Omental fat pad (tissue), 4 donors: ENCODE results near the gene DPYD. TPM values are rescaled to one million over a fixed set of nuclear protein-coding genes. Genes with fewer than 3 reads are reported as not detected.

Experiments
- ATAC-seq: fragments of 150-250 bp; one replicate; pipeline ENCODE4 v1.9.1; 2016; ENCODE audit warnings: mild to moderate bottlenecking, moderate library complexity; ENCODE audit not compliant: low FRiP score
- DNase-seq: peaks from one replicate; pipeline ENCODE4 v3.0.0-alpha.2; 2019; ENCODE audit warnings: low spot score
- CTCF ChIP-seq, 3 donors: fragments of 450-650 bp; IDR thresholded peaks; one replicate each; pipeline ENCODE4 v1.5.1; 2016 to 2017; ENCODE audit warnings: antibody characterized with exemption in 3 of 3, mild to moderate bottlenecking in 3 of 3, moderate library complexity in 2 of 3
- total RNA-seq, 4 donors: library from RNA; depleted of rRNA; stranded (reverse); fragments of >200 nt; gene quantifications; one replicate each; pipeline ENCODE4 v1.1.0, GENCODE V29; 2016

The DPYD gene
- total RNA-seq, 4 donors from 2014 or later = 52.5 to 86.4 (median 60.3) TPM

GRCh38 chr1:97044159-97044760 is 876.6 kb downstream of the DPYD start:
- no peak for TF ChIP-seq CTCF (IDR thresholded peaks at IDR 0.05)
- DNase-seq = no peak
- no peak for ATAC-seq

GRCh38 chr1:97042551-97042950 is 878.3 kb downstream of the DPYD start:
- DNase-seq (no peak), ATAC-seq (no peak)
- no peak for TF ChIP-seq CTCF (IDR thresholded peaks at IDR 0.05)

GRCh38 chr1:97041026-97041425 is 879.8 kb downstream of the DPYD start:
- TF ChIP-seq CTCF (IDR thresholded peaks at IDR 0.05) = no peak
- DNase-seq (no peak), ATAC-seq (no peak)

GRCh38 chr1:97038410-97038809 is 882.4 kb downstream of the DPYD start:
- no peak for TF ChIP-seq CTCF (IDR thresholded peaks at IDR 0.05)
- no peak for ATAC-seq
- no peak for DNase-seq

- DNase-seq = no peak
- no peak for ATAC-seq
- TF ChIP-seq CTCF (IDR thresholded peaks at IDR 0.05) = no peak
Measured at GRCh38 chr1:97034651-97035050, 886.2 kb downstream of the DPYD start.

- TF ChIP-seq CTCF (IDR thresholded peaks at IDR 0.05) = no peak
- DNase-seq (no peak), ATAC-seq (no peak)
Measured at GRCh38 chr1:97033949-97034348, 886.9 kb downstream of the DPYD start.
